ENCODE results near the gene SDCCAG8.
A peak's percentile ranks its signal among the peaks of the same experiment; 100 is the strongest.

The SDCCAG8 gene

DNA sequence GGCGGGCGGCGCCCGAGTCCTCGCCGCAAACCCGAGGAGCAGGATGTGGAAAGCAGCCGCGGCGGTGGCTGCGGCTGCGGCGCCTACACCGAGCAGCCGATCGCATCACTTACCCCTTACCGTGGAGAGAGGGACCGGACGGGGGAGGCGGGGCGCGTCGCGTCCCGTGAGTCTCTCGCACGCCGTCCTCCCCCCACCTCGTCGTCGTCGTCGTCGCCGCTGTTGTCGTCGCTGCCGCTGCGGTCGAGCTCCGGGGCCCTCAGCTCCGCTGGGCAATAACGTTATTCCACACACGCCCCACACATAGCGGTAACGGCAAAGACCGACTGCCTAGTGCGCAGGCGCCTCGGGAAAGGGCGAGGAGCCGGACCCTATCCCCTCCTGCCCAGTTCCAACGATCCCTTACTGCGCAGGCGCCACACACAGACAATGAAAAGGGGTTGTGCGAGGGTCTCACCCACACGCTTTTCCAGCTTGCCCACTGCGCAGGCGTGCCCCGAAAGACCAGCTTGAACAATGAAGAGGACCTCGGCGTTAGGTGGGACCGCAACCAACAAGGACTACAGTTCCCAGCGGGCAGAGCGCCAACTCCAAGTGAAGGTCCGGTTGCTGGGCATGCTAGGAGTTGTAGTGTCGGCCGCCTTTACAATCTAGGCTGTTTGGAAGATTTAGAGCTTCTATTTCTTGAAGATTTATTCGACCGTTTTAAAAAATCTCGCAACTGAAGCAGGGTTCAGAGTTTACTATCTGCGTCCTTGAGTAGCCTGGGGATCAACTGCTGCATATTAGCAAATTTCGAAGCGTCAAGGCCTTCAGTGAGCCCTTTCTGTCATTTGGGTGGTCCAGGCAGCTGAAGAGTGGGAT is 682 bp upstream of the SDCCAG8 start, which contains the start of gene CEP170 (continued):
- no peak for TF ChIP-seq ZNF292 (tag by site-specific recombination; IDR thresholded peaks at IDR 0.05; ENCODE audit: borderline replicate concordance, low read depth)
- TF ChIP-seq RBAK (tag by site-specific recombination; IDR thresholded peaks at IDR 0.05): no peak
- TF ChIP-seq ZBTB48 (tag by site-specific recombination; IDR thresholded peaks at IDR 0.05): peak; percentile 94
- no peak for TF ChIP-seq ZNF571 (tag by site-specific recombination; IDR thresholded peaks at IDR 0.05)
- TF ChIP-seq, protein P1, sequence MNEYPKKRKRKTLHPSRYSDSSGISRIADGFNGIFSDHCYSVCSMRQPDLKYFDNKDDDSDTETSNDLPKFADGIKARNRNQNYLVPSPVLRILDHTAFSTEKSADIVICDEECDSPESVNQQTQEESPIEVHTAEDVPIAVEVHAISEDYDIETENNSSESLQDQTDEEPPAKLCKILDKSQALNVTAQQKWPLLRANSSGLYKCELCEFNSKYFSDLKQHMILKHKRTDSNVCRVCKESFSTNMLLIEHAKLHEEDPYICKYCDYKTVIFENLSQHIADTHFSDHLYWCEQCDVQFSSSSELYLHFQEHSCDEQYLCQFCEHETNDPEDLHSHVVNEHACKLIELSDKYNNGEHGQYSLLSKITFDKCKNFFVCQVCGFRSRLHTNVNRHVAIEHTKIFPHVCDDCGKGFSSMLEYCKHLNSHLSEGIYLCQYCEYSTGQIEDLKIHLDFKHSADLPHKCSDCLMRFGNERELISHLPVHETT (tag by site-specific recombination; IDR thresholded peaks at IDR 0.05): no peak
- TF ChIP-seq, protein P2, sequence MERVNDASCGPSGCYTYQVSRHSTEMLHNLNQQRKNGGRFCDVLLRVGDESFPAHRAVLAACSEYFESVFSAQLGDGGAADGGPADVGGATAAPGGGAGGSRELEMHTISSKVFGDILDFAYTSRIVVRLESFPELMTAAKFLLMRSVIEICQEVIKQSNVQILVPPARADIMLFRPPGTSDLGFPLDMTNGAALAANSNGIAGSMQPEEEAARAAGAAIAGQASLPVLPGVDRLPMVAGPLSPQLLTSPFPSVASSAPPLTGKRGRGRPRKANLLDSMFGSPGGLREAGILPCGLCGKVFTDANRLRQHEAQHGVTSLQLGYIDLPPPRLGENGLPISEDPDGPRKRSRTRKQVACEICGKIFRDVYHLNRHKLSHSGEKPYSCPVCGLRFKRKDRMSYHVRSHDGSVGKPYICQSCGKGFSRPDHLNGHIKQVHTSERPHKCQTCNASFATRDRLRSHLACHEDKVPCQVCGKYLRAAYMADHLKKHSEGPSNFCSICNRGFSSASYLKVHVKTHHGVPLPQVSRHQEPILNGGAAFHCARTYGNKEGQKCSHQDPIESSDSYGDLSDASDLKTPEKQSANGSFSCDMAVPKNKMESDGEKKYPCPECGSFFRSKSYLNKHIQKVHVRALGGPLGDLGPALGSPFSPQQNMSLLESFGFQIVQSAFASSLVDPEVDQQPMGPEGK (tag by site-specific recombination; IDR thresholded peaks at IDR 0.05): peak; percentile 67; the same call in 1 of the 2 replicates
- TF ChIP-seq, protein P3, sequence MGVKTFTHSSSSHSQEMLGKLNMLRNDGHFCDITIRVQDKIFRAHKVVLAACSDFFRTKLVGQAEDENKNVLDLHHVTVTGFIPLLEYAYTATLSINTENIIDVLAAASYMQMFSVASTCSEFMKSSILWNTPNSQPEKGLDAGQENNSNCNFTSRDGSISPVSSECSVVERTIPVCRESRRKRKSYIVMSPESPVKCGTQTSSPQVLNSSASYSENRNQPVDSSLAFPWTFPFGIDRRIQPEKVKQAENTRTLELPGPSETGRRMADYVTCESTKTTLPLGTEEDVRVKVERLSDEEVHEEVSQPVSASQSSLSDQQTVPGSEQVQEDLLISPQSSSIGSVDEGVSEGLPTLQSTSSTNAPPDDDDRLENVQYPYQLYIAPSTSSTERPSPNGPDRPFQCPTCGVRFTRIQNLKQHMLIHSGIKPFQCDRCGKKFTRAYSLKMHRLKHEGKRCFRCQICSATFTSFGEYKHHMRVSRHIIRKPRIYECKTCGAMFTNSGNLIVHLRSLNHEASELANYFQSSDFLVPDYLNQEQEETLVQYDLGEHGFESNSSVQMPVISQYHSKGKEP (tag by site-specific recombination; IDR thresholded peaks at IDR 0.05): 0 out of 2 replicates have a peak, but pooled peaks have one; percentile 22
- peak; percentile 88 for TF ChIP-seq ZNF501 (tag by site-specific recombination; IDR thresholded peaks at IDR 0.05)
- peak; percentile 81 for TF ChIP-seq GLIS1 (tag by site-specific recombination; IDR thresholded peaks at IDR 0.05)
- 0 out of 2 replicates have a peak, but pooled peaks have one; percentile 32 for TF ChIP-seq ZNF24 (tag by site-specific recombination; IDR thresholded peaks at IDR 0.05)
- TF ChIP-seq OVOL3 (tag by site-specific recombination; IDR thresholded peaks at IDR 0.05): peak; percentile 96
- TF ChIP-seq ZNF416 (tag by site-specific recombination; IDR thresholded peaks at IDR 0.05): no peak
- TF ChIP-seq SP2 (tag by site-specific recombination; IDR thresholded peaks at IDR 0.05): peak; percentile 72
- TF ChIP-seq GLIS2 (tag by site-specific recombination; IDR thresholded peaks at IDR 0.05): peak; percentile 1
- TF ChIP-seq ZNF792 (tag by site-specific recombination; IDR thresholded peaks at IDR 0.05): peak; percentile 24; the same call in 1 of the 2 replicates
- peak; percentile 49 for TF ChIP-seq ZSCAN30 (tag by site-specific recombination; IDR thresholded peaks at IDR 0.05)
- peak; percentile 72 for TF ChIP-seq KLF16 (tag by site-specific recombination; IDR thresholded peaks at IDR 0.05)
- no peak for TF ChIP-seq ZNF558 (tag by site-specific recombination; IDR thresholded peaks at IDR 0.05)

DNA sequence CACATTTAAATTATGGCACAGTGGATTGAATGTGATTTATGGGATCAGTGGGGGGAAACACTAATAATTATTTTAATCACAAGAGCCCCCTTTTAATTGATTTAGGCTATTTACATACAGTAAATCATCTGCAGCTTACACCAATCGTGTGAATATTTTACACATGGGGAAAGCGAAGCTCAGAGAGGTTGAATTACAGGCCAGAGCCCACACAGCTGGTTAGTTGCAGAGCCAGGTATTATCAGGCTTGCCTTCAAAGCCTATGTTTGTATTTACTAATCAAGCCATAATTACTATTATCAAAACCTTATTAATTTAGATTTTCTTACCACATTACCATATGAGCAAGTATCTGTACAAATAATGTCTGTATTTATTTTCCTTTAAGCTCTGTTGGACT is 749 bp downstream of the SDCCAG8 start:
- peaks cover 6% of the 10 kb centered on the region for H3K4me1 ChIP-seq (ENCODE audit: control insufficient read depth, insufficient read depth, low read length)
- peak overlapping the region; percentile 58; the same call in 1 of the 2 replicates for H3K27ac ChIP-seq (ENCODE audit: extremely low read depth, low read depth, low read length)
- H3K9me3 ChIP-seq (ENCODE audit: control insufficient read depth, insufficient read depth, low read depth, low read length): no peaks in the 10 kb centered on the region
- ChIA-PET POLR2A (interaction anchor here (1.4 to 2.3 kb wide), 5 partner anchors 9 to 1194 kb away, joined by 4 to 12 read pairs (median 8); no protein-coding TSS in a partner anchor), CTCF (no interaction called here)
- peak overlapping the region; percentile 91 for H3K4me3 ChIP-seq (ENCODE audit: low read depth, low read length)
- TF ChIP-seq ZNF768 (tag by site-specific recombination; IDR thresholded peaks at IDR 0.05) (peak; percentile 87; the same call in 1 of the 2 replicates), ZNF501 (tag by site-specific recombination; IDR thresholded peaks at IDR 0.05) (no peak)
- TF ChIP-seq, protein P4, sequence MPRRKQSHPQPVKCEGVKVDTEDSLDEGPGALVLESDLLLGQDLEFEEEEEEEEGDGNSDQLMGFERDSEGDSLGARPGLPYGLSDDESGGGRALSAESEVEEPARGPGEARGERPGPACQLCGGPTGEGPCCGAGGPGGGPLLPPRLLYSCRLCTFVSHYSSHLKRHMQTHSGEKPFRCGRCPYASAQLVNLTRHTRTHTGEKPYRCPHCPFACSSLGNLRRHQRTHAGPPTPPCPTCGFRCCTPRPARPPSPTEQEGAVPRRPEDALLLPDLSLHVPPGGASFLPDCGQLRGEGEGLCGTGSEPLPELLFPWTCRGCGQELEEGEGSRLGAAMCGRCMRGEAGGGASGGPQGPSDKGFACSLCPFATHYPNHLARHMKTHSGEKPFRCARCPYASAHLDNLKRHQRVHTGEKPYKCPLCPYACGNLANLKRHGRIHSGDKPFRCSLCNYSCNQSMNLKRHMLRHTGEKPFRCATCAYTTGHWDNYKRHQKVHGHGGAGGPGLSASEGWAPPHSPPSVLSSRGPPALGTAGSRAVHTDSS (tag by site-specific recombination; IDR thresholded peaks at IDR 0.05): 0 out of 2 replicates have a peak, but pooled peaks have one; percentile 2
- no peaks in the 10 kb centered on the region for H3K36me3 ChIP-seq (ENCODE audit: control insufficient read depth in 2 of 2, insufficient read depth in 1 of 2, low read length in 2 of 2)

Measured in HEK293 (cell line).